Fibroblast of lung (primary cell): ENCODE results near the gene FLT3.

ENCODE experiments used
- EZH2 ChIP-seq: IDR thresholded peaks from 2 replicates; pipeline ENCODE4 v1.5.1; 2012; ENCODE audit warnings: low read length, control low read depth, mild to moderate bottlenecking; ENCODE audit errors: missing control alignments
- TF ChIP-seq, protein P1 (sequence below), 2 donors: IDR thresholded peaks in 1 of 2; conservative IDR thresholded peaks in 1 of 2; 1 replicate in 1 of 2; 2 replicates in 1 of 2; pipeline ENCODE4 v1.5.1; 2011 to 2012; ENCODE audit warnings: low read length in 2 of 2, control low read depth in 1 of 2, inconsistent platforms in 1 of 2, low read depth in 1 of 2, mild to moderate bottlenecking in 1 of 2

- TF ChIP-seq, protein P1, sequence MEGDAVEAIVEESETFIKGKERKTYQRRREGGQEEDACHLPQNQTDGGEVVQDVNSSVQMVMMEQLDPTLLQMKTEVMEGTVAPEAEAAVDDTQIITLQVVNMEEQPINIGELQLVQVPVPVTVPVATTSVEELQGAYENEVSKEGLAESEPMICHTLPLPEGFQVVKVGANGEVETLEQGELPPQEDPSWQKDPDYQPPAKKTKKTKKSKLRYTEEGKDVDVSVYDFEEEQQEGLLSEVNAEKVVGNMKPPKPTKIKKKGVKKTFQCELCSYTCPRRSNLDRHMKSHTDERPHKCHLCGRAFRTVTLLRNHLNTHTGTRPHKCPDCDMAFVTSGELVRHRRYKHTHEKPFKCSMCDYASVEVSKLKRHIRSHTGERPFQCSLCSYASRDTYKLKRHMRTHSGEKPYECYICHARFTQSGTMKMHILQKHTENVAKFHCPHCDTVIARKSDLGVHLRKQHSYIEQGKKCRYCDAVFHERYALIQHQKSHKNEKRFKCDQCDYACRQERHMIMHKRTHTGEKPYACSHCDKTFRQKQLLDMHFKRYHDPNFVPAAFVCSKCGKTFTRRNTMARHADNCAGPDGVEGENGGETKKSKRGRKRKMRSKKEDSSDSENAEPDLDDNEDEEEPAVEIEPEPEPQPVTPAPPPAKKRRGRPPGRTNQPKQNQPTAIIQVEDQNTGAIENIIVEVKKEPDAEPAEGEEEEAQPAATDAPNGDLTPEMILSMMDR (conservative IDR thresholded peaks at IDR 0.05 in 1 of 2, IDR thresholded peaks at IDR 0.05 in 1 of 2; ENCODE audit: low read depth in 1 of 2, low read length in 2 of 2) = no peak
- TF ChIP-seq EZH2 = no peak
Measured at GRCh38 chr13:27954406-27954851, 145.9 kb downstream of the FLT3 start.
